GM12872 (cell line): ENCODE results near the gene POLA1.

Experiments used
- TF ChIP-seq, protein P1 (sequence below): IDR thresholded peaks from 3 replicates; pipeline ENCODE4 v1.5.1; 2011; ENCODE audit warnings: low read depth, mild to moderate bottlenecking, low read length, moderate library complexity; ENCODE audit not compliant: insufficient read depth

POLA1 gene

DNA sequence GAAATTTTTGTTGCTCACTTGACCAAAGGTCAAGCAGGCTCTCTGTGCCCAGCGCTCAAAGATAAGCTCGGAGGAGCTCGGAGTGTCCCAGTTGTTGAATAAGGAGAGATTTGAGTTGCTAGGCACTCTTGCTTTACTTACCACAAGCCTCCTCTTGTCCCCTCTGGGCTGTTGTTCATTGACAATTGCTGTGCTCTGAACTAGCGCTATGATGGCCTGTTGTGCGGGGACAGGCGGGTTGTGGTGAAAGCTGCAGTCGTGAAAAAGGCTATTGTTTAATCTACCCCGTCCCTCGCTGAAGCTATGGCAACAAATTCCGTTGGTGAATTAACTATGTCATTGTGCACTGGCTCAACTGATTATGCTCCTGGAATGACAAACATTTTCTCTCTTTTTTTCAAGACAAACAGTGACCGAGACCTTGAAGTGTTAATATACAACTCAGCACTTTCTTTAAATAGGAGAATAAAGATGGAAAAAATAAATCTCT, 21.0 kb upstream of the POLA1 start:
- TF ChIP-seq, protein P1, sequence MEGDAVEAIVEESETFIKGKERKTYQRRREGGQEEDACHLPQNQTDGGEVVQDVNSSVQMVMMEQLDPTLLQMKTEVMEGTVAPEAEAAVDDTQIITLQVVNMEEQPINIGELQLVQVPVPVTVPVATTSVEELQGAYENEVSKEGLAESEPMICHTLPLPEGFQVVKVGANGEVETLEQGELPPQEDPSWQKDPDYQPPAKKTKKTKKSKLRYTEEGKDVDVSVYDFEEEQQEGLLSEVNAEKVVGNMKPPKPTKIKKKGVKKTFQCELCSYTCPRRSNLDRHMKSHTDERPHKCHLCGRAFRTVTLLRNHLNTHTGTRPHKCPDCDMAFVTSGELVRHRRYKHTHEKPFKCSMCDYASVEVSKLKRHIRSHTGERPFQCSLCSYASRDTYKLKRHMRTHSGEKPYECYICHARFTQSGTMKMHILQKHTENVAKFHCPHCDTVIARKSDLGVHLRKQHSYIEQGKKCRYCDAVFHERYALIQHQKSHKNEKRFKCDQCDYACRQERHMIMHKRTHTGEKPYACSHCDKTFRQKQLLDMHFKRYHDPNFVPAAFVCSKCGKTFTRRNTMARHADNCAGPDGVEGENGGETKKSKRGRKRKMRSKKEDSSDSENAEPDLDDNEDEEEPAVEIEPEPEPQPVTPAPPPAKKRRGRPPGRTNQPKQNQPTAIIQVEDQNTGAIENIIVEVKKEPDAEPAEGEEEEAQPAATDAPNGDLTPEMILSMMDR, result no peak

DNA sequence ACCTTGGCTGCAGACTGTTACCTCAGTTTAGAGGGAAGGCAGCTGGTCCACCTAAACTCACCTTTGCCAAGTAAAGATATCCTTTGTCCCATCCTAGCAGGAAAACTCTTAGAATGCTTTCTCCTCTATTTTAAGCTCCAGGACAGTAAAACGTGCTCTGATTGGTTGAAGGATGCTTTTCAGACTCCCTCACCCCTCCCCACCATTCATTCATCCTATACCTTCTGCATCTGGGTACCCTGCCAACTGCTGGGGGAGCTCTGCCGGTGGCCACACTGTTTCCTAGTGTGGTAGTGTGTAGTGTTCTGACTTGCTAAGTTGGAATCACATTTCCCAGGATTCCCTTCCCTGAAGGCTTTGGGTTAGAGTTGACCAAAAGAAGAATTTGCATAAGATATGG, 20.3 kb upstream of the POLA1 start:
- TF ChIP-seq, protein P1, result no peak

DNA sequence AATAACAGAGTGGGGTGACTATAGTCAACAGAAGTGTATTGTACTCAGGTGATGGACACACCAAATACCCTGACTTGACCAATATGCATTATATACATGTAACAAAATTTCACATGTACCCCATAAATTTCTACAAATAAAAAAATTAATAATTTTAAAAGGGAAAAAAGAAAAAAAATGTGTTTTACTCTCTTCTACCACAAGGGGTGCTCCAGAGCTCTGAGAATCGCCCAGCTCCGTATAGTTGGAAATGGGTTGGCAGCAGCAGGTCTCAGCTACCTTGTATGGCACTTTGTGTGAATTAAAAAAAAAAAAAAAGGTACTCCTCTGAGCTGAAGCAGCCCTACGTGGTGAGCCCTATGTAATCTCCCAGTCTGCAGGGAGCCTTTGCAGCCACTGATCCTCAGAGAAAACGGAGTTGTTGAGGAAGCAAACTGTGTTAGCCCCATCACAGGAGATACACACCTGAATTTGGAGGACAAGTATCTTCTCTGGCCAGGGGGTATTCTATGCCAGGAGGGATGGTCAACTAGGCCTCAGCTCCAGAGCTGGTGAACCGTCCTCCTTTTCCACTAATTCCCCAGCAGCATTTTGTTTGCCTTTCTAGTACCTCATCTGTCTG, 17.2 kb upstream of the POLA1 start:
- TF ChIP-seq, protein P1, result peak; percentile 45; the same call in 2 of the 3 replicates

DNA sequence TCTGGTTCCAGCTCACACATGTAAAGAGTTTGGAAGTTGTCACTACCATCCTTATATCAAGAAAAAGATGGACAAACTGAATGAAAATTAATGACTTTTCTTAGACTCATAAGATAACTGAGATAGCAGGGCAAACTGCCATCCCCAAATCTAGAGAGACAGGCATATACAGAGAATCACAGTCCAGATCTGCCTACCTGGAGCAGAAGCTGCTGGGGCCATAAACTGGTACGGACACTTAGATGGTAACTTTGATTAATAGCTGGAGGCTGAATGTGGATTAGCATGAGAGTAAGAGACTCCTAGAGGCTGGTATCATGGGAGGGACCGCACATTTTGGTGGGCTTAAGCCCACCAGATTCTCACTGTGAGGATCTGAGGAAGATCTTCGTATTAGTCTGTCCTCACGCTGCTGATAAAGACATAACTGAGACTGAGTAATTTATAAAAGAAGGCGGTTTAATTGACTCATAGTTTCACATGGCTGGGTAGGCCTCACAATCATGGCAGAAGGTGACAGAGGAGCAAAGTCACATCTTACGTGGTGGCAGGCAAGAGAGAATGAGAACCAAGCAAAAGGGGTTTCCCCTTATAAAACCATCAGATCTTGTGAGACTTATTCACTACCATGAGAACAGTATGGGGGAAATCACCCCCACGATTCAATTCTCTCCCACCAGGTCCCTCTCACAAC, 10.8 kb upstream of the POLA1 start:
- TF ChIP-seq, protein P1, result no peak

DNA sequence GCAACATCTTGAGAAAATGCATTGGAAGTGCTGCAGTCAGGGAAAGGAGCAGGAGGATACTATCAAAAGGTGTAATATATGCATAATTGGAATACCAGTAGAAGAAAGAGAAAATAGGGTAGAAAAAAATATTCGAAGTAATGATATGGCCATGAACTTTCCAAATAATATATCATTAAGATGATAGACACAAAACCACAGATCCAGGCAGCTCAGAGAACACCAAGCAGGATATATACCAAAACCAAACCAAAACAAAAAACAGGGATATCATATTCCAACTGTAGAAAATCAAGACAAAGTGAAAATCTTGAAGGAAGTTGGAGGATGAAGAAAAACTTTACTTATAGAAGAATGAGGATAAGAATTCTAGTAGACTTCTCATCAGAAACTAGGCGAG, 9.7 kb upstream of the POLA1 start:
- TF ChIP-seq, protein P1, result no peak

DNA sequence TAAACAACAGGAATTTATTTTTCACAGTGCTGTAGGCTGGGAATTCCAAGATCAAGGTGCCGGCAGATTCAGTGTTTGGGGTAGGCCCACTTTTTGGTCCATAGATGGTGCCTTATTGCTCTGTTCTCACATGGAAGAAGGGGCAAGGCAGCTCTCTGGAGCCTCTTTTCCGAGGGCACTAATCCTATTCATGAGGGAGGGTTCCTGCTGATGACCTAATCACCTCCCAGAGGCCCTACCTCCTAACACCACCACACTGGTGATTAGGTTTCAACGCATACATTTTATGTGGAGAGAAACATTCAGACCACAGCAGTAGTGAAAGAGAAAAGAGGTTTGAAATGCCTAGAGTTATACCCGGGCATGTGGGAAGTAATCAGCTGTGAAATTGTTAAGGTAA, 1.4 kb upstream of the POLA1 start:
- TF ChIP-seq, protein P1, result no peak

DNA sequence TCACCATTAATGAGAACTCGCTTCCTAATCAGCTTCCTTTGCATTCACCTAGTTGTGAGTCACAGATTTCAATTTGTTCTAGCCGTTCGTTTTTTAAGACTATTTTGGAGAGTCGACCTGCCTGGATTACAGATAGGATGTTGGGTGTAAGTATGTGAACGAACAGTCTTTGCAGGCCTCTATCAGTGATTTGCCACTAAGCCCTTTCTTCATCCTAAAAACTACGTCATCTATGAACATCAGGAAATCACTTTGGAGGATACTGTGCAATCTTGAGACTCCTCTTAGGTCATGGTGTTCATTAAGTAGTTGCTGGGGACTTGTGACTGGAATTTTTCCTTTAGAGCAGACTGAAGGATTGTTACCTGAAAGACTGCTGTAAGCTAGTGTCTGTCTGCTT, 1.1 kb downstream of the POLA1 start:
- TF ChIP-seq, protein P1, result no peak
